Chondrocyte (in vitro differentiated cells): ENCODE data around the gene ASB3. TPM values are rescaled to one million over a fixed set of nuclear protein-coding genes. Genes with fewer than 3 reads are reported as not detected.

ENCODE experiments used
- DNase-seq: peaks from one replicate; pipeline ENCODE4 v3.0.0; 2021; ENCODE audit warnings: mixed read lengths, low spot score
- H3K27ac Mint-ChIP-seq: one replicate; pipeline ENCODE4 v1.8.0; 2021; ENCODE audit warnings: mild to moderate bottlenecking, moderate library complexity, mixed read lengths; ENCODE audit not compliant: unreplicated experiment
- H3K27me3 Mint-ChIP-seq: 2 replicates; pipeline ENCODE4 v1.8.0; 2021; ENCODE audit warnings: low read depth, mixed read lengths
- H3K36me3 Mint-ChIP-seq: 2 replicates; pipeline ENCODE4 v1.8.0; 2021; ENCODE audit warnings: low read depth, mixed read lengths
- H3K4me1 Mint-ChIP-seq: 2 replicates; pipeline ENCODE4 v1.8.0; 2021; ENCODE audit warnings: low read depth, mild to moderate bottlenecking, mixed read lengths
- H3K4me3 Mint-ChIP-seq: one replicate; pipeline ENCODE4 v1.8.0; 2021; ENCODE audit warnings: mild to moderate bottlenecking, moderate library complexity, mixed read lengths; ENCODE audit not compliant: unreplicated experiment
- H3K9me3 Mint-ChIP-seq: 2 replicates; pipeline ENCODE4 v1.8.0; 2021; ENCODE audit warnings: low read depth, mixed read lengths
- CTCF ChIP-seq: fragments of 200-600 bp; sonication (generic); IDR thresholded peaks from 2 replicates; pipeline ENCODE4 v1.5.0; 2021; ENCODE audit warnings: antibody characterized with exemption, mild to moderate bottlenecking, moderate library complexity
- total RNA-seq: library from RNA; stranded (reverse); gene quantifications from 3 replicates; pipeline ENCODE4 v1.2.1, GENCODE V29; 2021

Gene ASB3
- total RNA-seq, 1 donor from 2014 or later: 20.9 TPM

- no peak for DNase-seq
- Mint-ChIP-seq H3K9me3 (peaks cover 6% of the 10 kb centered on the region), H3K27me3 (no peaks in the 10 kb centered on the region), H3K27ac (no peak overlapping the region), H3K4me1 (peaks cover 11% of the 10 kb centered on the region), H3K4me3 (no peak overlapping the region), H3K36me3 (peaks cover 19% of the 10 kb centered on the region)
- no peak for TF ChIP-seq CTCF
Observed at GRCh38 chr2:53753041-53753440, 33.7 kb downstream of the ASB3 start.

- Mint-ChIP-seq H3K27ac (no peak overlapping the region), H3K27me3 (no peaks in the 10 kb centered on the region), H3K36me3 (peaks cover 20% of the 10 kb centered on the region), H3K4me3 (no peak overlapping the region), H3K9me3 (peaks cover 6% of the 10 kb centered on the region), H3K4me1 (peaks cover 11% of the 10 kb centered on the region)
- DNase-seq: no peak
- TF ChIP-seq CTCF: no peak
Observed at GRCh38 chr2:53752385-53752784, 34.4 kb downstream of the ASB3 start.

GRCh38 chr2:53751728-53752127 is 35.0 kb downstream of the ASB3 start:
- no peak for DNase-seq
- H3K4me3 Mint-ChIP-seq: no peak overlapping the region
- peaks cover 11% of the 10 kb centered on the region for H3K4me1 Mint-ChIP-seq
- H3K27me3 Mint-ChIP-seq: no peaks in the 10 kb centered on the region
- H3K36me3 Mint-ChIP-seq: peaks cover 19% of the 10 kb centered on the region
- no peak overlapping the region for H3K27ac Mint-ChIP-seq
- H3K9me3 Mint-ChIP-seq: peaks cover 6% of the 10 kb centered on the region
- no peak for TF ChIP-seq CTCF

- Mint-ChIP-seq H3K9me3 (peaks cover 3% of the 10 kb centered on the region), H3K27ac (no peak overlapping the region), H3K4me1 (peaks cover 15% of the 10 kb centered on the region), H3K36me3 (peaks cover 15% of the 10 kb centered on the region), H3K4me3 (no peak overlapping the region), H3K27me3 (no peaks in the 10 kb centered on the region)
- no peak for TF ChIP-seq CTCF
- no peak for DNase-seq
Observed at GRCh38 chr2:53750041-53750768, 36.5 kb downstream of the ASB3 start.

- peaks cover 3% of the 10 kb centered on the region for H3K9me3 Mint-ChIP-seq
- H3K27ac Mint-ChIP-seq: peak overlapping the region; percentile 81
- H3K36me3 Mint-ChIP-seq: peaks cover 16% of the 10 kb centered on the region
- peaks cover 42% of the 10 kb centered on the region for H3K4me1 Mint-ChIP-seq
- no peak for DNase-seq
- no peak for TF ChIP-seq CTCF
- H3K27me3 Mint-ChIP-seq: no peaks in the 10 kb centered on the region
- H3K4me3 Mint-ChIP-seq: no peak overlapping the region
Observed at GRCh38 chr2:53744395-53745065, 42.2 kb downstream of the ASB3 start.
